Testis (tissue), 2 donors: ENCODE data around the gene CENPV.

Experiments
- POLR2A ChIP-seq: fragments of 450-650 bp; IDR thresholded peaks from one replicate; pipeline ENCODE4 v1.6.1; 2017; ENCODE audit warnings: antibody characterized with exemption, mild to moderate bottlenecking, moderate library complexity
- TF ChIP-seq, protein P1 (sequence below), 3 experiments: fragments of 450-650 bp in 2 of 3; fragments of 200-600 bp in 1 of 3; sonication (generic) in 1 of 3; IDR thresholded peaks; one replicate each; pipeline ENCODE4 v1.5.1; 2016 to 2019; ENCODE audit warnings: antibody characterized with exemption in 3 of 3, mild to moderate bottlenecking in 2 of 3, moderate library complexity in 1 of 3

DNA sequence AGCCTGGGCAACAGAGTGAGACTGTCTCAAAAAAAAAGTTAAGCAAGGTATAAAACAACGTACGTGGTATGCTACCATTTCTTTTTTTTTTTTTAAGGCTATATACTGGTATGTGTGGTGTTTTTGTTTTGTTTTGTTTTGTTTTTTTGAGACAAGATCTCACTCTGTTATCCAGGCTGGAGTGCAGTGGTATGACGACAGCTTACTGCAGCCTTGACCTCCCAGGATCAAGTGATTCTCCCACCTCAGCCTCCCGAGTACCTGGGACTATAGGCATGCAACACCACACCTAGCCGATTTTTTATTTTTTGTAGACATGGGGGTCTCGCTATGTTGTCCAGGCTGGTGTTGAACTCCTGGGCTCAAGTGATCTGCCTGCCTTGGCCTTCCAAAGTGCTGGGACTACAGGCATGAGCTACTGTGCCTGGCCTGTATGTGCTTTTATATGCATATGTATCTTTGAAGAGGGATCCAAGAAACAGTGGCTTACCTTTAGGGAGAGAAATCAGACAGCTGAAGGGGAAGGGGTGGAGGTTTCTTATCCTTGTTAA is 6.5 kb downstream of the CENPV start:
- TF ChIP-seq, protein P1, sequence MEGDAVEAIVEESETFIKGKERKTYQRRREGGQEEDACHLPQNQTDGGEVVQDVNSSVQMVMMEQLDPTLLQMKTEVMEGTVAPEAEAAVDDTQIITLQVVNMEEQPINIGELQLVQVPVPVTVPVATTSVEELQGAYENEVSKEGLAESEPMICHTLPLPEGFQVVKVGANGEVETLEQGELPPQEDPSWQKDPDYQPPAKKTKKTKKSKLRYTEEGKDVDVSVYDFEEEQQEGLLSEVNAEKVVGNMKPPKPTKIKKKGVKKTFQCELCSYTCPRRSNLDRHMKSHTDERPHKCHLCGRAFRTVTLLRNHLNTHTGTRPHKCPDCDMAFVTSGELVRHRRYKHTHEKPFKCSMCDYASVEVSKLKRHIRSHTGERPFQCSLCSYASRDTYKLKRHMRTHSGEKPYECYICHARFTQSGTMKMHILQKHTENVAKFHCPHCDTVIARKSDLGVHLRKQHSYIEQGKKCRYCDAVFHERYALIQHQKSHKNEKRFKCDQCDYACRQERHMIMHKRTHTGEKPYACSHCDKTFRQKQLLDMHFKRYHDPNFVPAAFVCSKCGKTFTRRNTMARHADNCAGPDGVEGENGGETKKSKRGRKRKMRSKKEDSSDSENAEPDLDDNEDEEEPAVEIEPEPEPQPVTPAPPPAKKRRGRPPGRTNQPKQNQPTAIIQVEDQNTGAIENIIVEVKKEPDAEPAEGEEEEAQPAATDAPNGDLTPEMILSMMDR (IDR thresholded peaks at IDR 0.05) = no peak
- TF ChIP-seq POLR2A = no peak
